Measurements from ENCODE around the gene RRP36.
A peak's percentile ranks its signal among the peaks of the same experiment; 100 is the strongest.

The RRP36 gene

GRCh38 chr6:43006251-43006650 lies 15.2 kb upstream of the RRP36 start:
- H3K4me3 ChIP-seq (ENCODE audit: control insufficient read depth, low read depth, low read length) = no peak overlapping the region
- no peak for TF ChIP-seq CTCF (conservative IDR thresholded peaks at IDR 0.05; ENCODE audit: control insufficient read depth, insufficient read depth, low read depth, low read length)
- no peak for DNase-seq (ENCODE audit: low read depth)

GRCh38 chr6:43007126-43007525 lies 14.3 kb upstream of the RRP36 start:
- no peak for DNase-seq (ENCODE audit: low read depth)
- H3K4me3 ChIP-seq (ENCODE audit: control insufficient read depth, low read depth, low read length) = no peak overlapping the region
- TF ChIP-seq CTCF (conservative IDR thresholded peaks at IDR 0.05; ENCODE audit: control insufficient read depth, insufficient read depth, low read depth, low read length) = no peak

GRCh38 chr6:43009124-43009523 lies 12.3 kb upstream of the RRP36 start:
- DNase-seq (ENCODE audit: low read depth) = peak; percentile 43

GRCh38 chr6:43011207-43011606 lies 10.2 kb upstream of the RRP36 start:
- no peak for TF ChIP-seq CTCF (conservative IDR thresholded peaks at IDR 0.05; ENCODE audit: control insufficient read depth, insufficient read depth, low read depth, low read length)
- DNase-seq (ENCODE audit: low read depth) = no peak
- no peak overlapping the region for H3K4me3 ChIP-seq (ENCODE audit: control insufficient read depth, low read depth, low read length)

More at GRCh38 chr6:43009124-43009523, 12.3 kb upstream of the RRP36 start:
- TF ChIP-seq CTCF (conservative IDR thresholded peaks at IDR 0.05; ENCODE audit: control insufficient read depth, insufficient read depth, low read depth, low read length) = peak; percentile 46
- H3K4me3 ChIP-seq (ENCODE audit: control insufficient read depth, low read depth, low read length) = no peak overlapping the region

GRCh38 chr6:43012364-43012763 lies 9.1 kb upstream of the RRP36 start:
- TF ChIP-seq CTCF (conservative IDR thresholded peaks at IDR 0.05; ENCODE audit: control insufficient read depth, insufficient read depth, low read depth, low read length) = no peak
- DNase-seq (ENCODE audit: low read depth) = no peak
- peak overlapping the region; percentile 80 for H3K4me3 ChIP-seq (ENCODE audit: control insufficient read depth, low read depth, low read length)

GRCh38 chr6:43013097-43013842 lies 8.2 kb upstream of the RRP36 start:
- peak overlapping the region; percentile 80 for H3K4me3 ChIP-seq (ENCODE audit: control insufficient read depth, low read depth, low read length)
- no peak for TF ChIP-seq CTCF (conservative IDR thresholded peaks at IDR 0.05; ENCODE audit: control insufficient read depth, insufficient read depth, low read depth, low read length)
- peak; percentile 21 for DNase-seq (ENCODE audit: low read depth)

Measured in fibroblast of mammary gland (primary cell).